Kidney capillary endothelial cell (primary cell): Measurements from ENCODE around the gene LMX1B.

Experiments used
- DNase-seq: peaks from one replicate; pipeline ENCODE4 v3.0.0-alpha.2; 2018; ENCODE audit warnings: low spot score

LMX1B gene

GRCh38 chr9:126618190-126618584, 4.5 kb downstream of the LMX1B start:
- no peak for DNase-seq

GRCh38 chr9:126618585-126619360, 5.0 kb downstream of the LMX1B start:
- DNase-seq: no peak

- DNase-seq: no peak
Observed at GRCh38 chr9:126619361-126620135, 5.8 kb downstream of the LMX1B start.

GRCh38 chr9:126620478-126620877, 6.8 kb downstream of the LMX1B start:
- DNase-seq: no peak

- no peak for DNase-seq
Observed at GRCh38 chr9:126621061-126621918, 7.6 kb downstream of the LMX1B start.

GRCh38 chr9:126621919-126622735, 8.4 kb downstream of the LMX1B start:
- no peak for DNase-seq

- DNase-seq: no peak
Observed at GRCh38 chr9:126623314-126623666, 9.6 kb downstream of the LMX1B start.

GRCh38 chr9:126623667-126624478, 10.1 kb downstream of the LMX1B start:
- DNase-seq: no peak

GRCh38 chr9:126624479-126624826, 10.7 kb downstream of the LMX1B start:
- no peak for DNase-seq

- DNase-seq: no peak
Observed at GRCh38 chr9:126624912-126625311, 11.2 kb downstream of the LMX1B start.

- no peak for DNase-seq
Observed at GRCh38 chr9:126625329-126626126, 11.8 kb downstream of the LMX1B start.

- peak; percentile 27 for DNase-seq
Observed at GRCh38 chr9:126626127-126626925, 12.6 kb downstream of the LMX1B start.

GRCh38 chr9:126626926-126627233, 13.2 kb downstream of the LMX1B start:
- no peak for DNase-seq

GRCh38 chr9:126628146-126628545, 14.4 kb downstream of the LMX1B start:
- no peak for DNase-seq

- no peak for DNase-seq
Observed at GRCh38 chr9:126628969-126629674, 15.4 kb downstream of the LMX1B start.

- no peak for DNase-seq
Observed at GRCh38 chr9:126630458-126631237, 16.9 kb downstream of the LMX1B start.

GRCh38 chr9:126631254-126631653, 17.5 kb downstream of the LMX1B start:
- DNase-seq: no peak
